Erythroblast (primary cell): ENCODE data around the gene SDSL.

ENCODE experiments used
- GATA1 ChIP-seq: IDR thresholded peaks from 2 replicates; pipeline ENCODE4 v1.6.1; 2011; ENCODE audit warnings: low read depth, mild to moderate bottlenecking, control low read depth, low read length, moderate library complexity
- POLR2A ChIP-seq: IDR thresholded peaks from 2 replicates; pipeline ENCODE4 v1.6.1; 2011; ENCODE audit warnings: mild to moderate bottlenecking, low read length

DNA sequence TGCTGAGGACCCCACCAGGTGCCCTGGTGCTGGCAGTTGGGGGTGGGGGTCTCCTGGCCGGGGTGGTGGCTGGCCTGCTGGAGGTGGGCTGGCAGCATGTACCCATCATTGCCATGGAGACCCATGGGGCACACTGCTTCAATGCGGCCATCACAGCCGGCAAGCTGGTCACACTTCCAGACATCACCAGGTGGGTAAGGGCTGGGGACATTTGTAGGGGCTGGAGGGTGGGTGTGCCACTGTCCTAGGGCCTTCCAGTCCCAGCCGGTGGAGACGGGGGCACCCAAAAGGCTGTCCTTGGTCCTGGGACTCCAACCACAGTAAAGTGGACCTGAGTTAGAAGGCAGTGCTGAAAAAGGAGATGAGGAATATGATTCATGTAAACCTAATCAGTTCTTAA lies 13.2 kb downstream of the SDSL start:
- TF ChIP-seq POLR2A: no peak
- TF ChIP-seq GATA1: no peak
